Pulmonary artery endothelial cell (primary cell): ENCODE results near the gene IQCE. TPM values are rescaled to one million over a fixed set of nuclear protein-coding genes. Genes with fewer than 3 reads are reported as not detected.

Source experiments
- DNase-seq: peaks from one replicate; pipeline ENCODE4 v3.0.0-alpha.2; 2011; ENCODE audit warnings: low read depth, low spot score
- total RNA-seq: library from RNA; depleted of rRNA; stranded (reverse); fragments of >200 nt; gene quantifications from 2 replicates; pipeline ENCODE4 v1.2.3, GENCODE V29; 2014

The IQCE gene
- total RNA-seq, 1 donor from 2014 or later: 7.1 TPM

DNA sequence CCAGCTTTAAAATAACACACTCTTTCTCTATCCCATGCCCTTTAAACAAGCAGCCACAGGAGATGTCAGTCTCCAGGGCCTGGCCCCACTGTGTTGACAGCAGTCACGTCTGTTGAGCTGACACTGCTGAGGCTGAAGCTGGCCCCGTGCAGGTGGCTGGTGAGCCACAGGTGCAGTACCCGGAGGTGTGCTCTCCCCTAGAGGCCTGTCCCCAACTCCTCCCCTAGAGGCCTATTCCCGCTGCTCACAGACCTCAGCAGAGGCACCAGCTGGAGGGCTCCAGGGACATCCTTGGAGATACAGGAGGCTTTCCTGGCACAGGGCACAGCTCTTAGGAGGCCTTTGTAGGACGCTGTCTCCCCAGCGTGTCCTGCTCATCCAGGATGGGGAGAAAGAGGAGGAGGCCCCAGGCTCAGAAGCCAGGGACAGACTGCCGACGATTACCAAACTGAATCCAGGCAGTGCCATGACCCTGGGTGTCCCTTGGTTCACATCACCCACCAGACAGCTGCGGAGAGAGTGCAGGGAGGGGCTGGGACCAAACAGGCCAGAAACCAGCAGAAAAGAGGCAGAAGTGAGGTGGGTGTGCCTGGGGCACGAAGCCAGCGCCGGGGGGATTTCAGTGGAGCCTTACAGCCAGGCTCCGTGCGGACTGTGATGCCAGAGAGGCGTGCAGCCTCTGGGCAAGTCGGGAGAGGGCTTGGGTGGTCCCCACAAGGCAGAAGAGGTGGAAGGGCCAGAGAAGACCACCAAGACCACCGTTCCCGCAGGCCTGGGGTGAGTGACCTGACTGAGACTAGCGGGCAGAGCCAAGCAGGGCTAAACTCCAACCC lies 54.5 kb downstream of the IQCE start:
- no peak for DNase-seq

- DNase-seq: no peak
Observed at GRCh38 chr7:2613931-2614600, 55.3 kb downstream of the IQCE start.

DNA sequence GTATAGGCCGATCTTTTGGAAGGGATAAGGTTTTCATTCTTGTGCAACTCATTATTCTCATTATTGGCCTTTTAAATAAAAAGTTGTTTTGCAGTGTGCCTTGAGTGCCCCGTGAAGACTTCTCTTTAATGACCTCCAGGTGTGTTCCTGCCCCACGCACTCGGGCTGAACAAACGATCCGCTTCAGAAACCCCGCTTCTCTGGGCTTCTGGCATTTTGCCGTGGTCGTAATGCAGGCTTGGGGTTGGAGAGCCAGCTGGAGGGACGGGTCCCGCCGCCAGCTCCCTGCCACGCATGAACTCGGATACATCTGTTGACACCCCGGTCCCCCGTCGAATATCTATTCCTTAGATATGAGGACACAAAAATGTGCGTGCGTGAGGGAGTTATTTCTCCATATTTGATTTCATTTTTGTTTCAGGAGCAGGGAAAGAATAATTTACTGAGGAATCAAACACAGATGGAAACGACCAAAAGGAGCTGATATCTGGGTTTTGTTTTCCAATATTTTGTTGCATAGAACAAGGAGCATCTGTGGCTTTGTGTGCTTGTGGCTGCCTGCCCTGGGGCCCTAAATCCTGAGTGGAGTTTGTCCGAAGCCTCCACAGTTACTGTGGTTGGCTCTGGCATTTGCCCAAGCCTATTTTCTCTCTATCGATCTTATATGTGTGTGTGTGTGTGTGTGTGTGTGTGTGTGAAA lies 56.0 kb downstream of the IQCE start:
- DNase-seq: no peak

DNA sequence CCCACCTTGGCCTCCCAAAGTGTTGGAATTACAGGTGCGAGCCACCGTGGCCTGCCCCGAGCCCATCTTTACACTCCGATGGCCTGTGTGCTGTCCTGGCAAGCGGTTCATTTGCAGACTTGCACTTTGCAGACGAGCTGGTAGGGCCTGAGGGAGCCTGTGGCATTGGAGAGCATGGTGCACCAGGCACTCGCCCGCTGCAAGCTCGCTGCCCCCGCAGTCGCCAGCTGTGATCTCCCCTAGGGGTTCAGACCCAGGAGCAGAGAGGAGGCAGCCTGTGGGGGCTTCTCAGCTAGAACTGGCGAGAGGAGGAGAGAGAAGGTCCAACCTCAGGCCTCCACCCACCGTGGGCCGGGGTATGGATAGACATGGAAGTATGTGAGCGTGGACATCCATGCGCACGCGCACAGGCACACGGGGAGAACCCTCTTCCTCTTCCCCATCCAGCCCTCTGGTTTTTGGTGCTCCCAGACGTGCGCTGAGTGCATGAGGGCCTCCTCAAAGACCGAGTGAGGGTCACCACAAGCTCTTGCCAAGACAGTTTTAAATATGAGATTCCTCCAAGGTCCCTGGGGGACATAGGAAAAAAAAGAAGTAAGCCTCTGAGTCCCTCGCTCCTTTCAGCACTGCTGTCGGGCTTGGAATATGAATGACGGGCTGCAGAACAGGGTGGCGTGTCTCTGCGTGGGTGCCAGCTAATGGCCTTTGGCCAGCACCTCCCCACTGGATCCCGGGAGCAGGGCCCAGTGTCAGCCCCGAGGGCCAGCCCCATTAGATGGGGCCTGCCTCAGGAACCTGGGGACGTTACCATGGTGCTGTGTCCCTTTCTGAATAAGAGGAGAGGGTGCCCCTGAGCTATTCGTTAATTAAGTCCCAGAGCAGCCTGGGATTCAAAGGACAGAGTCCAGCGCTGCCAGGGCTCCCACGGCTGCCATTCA lies 57.9 kb downstream of the IQCE start:
- DNase-seq: no peak

DNA sequence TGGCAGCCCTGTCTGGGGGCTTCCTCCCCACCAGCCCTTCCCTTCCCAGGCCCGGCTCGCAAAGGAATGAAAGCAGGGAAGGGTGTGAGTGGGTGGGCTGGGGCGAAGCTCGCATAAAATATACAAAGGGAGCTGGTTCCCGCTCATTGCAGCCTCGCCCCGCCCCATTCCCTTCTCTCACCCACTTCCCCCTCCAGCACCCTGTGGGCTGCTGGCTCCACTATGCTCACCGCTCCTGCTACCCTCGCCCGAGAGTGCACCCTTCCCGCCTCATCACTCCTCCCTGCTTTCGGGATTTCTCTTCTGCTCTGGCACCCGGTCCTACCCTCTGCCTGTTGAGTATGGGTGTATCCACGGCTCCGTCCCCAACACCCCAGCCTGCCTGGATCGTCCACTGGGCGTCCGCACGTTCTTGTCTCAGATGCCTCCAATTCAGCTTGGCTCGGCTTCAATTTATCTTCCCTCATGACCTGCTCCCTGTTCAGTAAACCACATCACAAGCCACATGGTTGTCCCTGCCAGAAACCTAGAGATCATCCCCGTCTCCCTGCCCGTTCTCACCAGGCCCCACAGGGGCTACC lies 58.6 kb downstream of the IQCE start:
- DNase-seq: no peak

DNA sequence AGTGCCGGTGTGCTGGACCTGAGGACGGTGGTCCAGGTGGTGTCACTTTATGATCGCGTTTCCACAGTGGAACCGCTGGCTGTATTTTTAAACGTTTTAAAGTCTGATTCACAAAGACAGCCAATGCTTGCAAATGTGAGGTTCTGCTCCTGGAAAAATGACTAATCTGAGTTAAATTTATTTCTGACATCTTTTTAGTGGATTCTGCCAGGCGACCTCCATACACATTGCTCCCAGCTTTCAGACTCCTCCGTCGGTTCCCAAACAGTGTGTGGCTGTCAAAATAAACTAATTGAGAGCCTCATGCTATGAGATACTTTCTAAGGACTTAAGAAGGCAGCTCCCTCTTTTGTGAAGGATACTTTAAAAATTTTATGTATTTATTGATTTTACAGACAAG lies 60.3 kb downstream of the IQCE start:
- no peak for DNase-seq

GRCh38 chr7:2621061-2621828 lies 62.5 kb downstream of the IQCE start:
- no peak for DNase-seq

DNA sequence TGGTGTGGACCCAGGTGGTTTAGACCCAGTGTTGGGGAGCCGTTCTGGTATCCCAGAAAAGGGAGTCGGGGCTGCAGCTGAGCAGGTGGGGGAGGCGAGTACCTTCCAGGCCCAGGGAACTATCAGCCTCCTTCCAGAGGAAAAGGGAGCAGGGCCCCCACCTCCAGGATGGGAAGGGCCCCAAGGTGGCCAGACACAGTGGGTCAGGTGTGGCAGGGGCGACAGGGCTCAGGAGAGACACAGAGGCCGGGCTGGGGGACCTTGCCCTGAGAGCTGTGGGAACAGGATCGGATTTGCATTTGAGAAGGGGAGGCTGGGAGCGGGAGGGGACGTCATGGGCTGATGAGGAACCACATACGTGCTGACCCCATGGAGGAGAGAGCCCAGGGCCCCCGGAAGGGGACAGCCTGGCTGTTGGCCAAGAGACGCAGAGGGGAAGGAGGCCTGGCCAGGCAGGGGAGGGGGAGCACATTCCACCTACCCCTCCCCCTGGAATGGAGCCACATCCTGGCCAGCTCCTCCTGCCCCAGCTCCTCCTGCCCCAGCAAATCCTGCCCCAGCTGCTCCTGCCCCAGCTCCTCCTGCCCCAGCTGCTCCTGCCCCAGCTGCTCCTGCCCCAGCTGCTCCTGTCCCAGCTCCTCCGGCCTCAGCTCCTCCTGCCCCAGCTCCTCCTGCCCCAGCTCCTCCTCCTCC lies 63.3 kb downstream of the IQCE start:
- DNase-seq: no peak

- no peak for DNase-seq
Observed at GRCh38 chr7:2622869-2623697, 64.3 kb downstream of the IQCE start.

GRCh38 chr7:2623698-2624014 lies 64.9 kb downstream of the IQCE start:
- no peak for DNase-seq

- no peak for DNase-seq
Observed at GRCh38 chr7:2624293-2624886, 65.6 kb downstream of the IQCE start.

- peak; percentile 86 for DNase-seq
Observed at GRCh38 chr7:2626498-2627117, 67.8 kb downstream of the IQCE start.

GRCh38 chr7:2627258-2628129 lies 68.7 kb downstream of the IQCE start:
- no peak for DNase-seq

GRCh38 chr7:2628130-2628482 lies 69.3 kb downstream of the IQCE start:
- DNase-seq: no peak

- no peak for DNase-seq
Observed at GRCh38 chr7:2628891-2629290, 70.1 kb downstream of the IQCE start.

GRCh38 chr7:2629746-2630681 lies 71.2 kb downstream of the IQCE start:
- no peak for DNase-seq
